ENCODE data around the gene KIF13A. TPM values are rescaled to one million over a fixed set of nuclear protein-coding genes. Genes with fewer than 3 reads are reported as not detected.

The KIF13A gene
- total RNA-seq, 1 donor from 2014 or later, result 29.0 TPM

DNA sequence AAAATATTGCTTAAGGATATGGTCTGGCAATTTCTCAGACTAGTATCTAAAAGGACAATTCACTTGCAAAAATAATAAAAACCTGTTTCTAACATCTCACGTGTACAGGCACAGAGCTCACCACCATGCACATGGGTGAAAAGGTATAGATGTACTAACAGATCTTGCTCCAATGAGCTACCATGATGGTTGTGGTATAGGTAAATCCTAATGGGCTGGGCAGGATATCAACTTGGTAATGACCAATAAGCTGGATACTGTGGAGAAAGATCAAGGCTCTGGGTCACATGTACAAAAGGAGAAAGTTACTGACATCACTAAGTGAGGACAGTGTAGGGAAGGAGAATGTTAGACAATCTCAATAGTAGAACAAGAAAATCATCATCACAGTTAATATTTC is 169.7 kb downstream of the KIF13A start:
- Mint-ChIP-seq H3K4me1 (no peaks in the 10 kb centered on the region), H3K27ac (no peak overlapping the region), H3K9me3 (no peaks in the 10 kb centered on the region), H3K27me3 (ENCODE audit: insufficient read depth, low read depth) (peaks cover 2% of the 10 kb centered on the region), H3K4me3 (no peak overlapping the region), H3K36me3 (peaks cover 11% of the 10 kb centered on the region)
- Histone ChIP-seq H3F3A (ENCODE audit: low read depth) (no peaks in the 10 kb centered on the region), H3K4me3 (no peak overlapping the region), H3K27me3 (no peaks in the 10 kb centered on the region), H3K9me3 (ENCODE audit: low read depth) (no peaks in the 10 kb centered on the region), H3K4me1 (no peaks in the 10 kb centered on the region), H3K36me3 (no peaks in the 10 kb centered on the region), H3K27ac (no peak overlapping the region), H2AFZ (replicated peaks) (no peak overlapping the region), H3K9ac (no peak overlapping the region), H3K79me2 (ENCODE audit: low read depth) (no peaks in the 10 kb centered on the region), H3K4me2 (no peak overlapping the region), H4K20me1 (ENCODE audit: low read depth) (no peaks in the 10 kb centered on the region)
- no peak for TF ChIP-seq EZH2phosphoT487 (IDR thresholded peaks at IDR 0.05)
- TF ChIP-seq EZH2 (IDR thresholded peaks at IDR 0.05), result no peak
- DNase-seq (ENCODE audit: low spot score), result no peak

DNA sequence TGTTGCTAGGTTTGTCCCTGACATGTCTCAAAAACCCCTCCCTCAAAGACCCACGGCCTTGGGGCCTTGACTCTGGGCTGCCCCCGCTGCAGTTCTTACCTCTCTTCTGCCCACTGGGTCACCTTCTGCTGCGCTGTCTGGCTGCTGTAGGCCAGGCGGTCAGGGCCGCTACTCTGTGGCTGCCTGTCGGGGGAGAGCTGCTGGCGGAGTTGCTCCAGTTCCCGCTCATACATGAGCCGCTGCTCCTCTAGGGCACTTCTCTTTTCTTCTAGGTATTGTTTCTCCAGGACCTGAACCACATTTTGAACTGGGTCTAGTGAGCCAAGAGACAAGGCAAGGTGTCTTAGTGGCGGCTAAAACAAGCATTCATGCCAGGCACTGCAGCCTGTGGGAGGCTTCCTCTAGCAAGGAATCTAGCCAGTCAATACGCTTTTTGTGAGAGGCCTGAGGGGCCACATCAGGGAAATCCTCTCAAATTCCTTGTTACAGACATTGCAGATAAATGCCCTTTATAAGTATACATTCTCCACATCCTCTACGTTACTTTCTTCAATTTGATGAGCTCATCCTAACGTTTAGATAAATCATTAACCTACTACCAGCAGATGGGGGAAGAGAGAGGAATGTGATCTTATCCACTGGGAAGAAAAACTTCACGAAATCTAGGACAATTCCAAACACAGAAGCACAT is 170.4 kb downstream of the KIF13A start:
- no peaks in the 10 kb centered on the region for H3K9me3 ChIP-seq (ENCODE audit: low read depth)
- no peak overlapping the region for H3K4me2 ChIP-seq
- no peaks in the 10 kb centered on the region for H3K79me2 ChIP-seq (ENCODE audit: low read depth)
- Mint-ChIP-seq H3K4me3 (no peak overlapping the region), H3K27me3 (ENCODE audit: insufficient read depth, low read depth) (peaks cover 2% of the 10 kb centered on the region), H3K4me1 (no peaks in the 10 kb centered on the region), H3K36me3 (peaks cover 17% of the 10 kb centered on the region), H3K9me3 (no peaks in the 10 kb centered on the region), H3K27ac (no peak overlapping the region)
- no peaks in the 10 kb centered on the region for H3F3A ChIP-seq (ENCODE audit: low read depth)
- TF ChIP-seq, protein P1, sequence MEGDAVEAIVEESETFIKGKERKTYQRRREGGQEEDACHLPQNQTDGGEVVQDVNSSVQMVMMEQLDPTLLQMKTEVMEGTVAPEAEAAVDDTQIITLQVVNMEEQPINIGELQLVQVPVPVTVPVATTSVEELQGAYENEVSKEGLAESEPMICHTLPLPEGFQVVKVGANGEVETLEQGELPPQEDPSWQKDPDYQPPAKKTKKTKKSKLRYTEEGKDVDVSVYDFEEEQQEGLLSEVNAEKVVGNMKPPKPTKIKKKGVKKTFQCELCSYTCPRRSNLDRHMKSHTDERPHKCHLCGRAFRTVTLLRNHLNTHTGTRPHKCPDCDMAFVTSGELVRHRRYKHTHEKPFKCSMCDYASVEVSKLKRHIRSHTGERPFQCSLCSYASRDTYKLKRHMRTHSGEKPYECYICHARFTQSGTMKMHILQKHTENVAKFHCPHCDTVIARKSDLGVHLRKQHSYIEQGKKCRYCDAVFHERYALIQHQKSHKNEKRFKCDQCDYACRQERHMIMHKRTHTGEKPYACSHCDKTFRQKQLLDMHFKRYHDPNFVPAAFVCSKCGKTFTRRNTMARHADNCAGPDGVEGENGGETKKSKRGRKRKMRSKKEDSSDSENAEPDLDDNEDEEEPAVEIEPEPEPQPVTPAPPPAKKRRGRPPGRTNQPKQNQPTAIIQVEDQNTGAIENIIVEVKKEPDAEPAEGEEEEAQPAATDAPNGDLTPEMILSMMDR (IDR thresholded peaks at IDR 0.05), result no peak
- TF ChIP-seq EZH2 (IDR thresholded peaks at IDR 0.05) (no peak), EZH2phosphoT487 (IDR thresholded peaks at IDR 0.05) (no peak)
- no peak overlapping the region for H3K4me3 ChIP-seq
- no peak overlapping the region for H3K9ac ChIP-seq
- H3K27ac ChIP-seq, result no peak overlapping the region
- no peaks in the 10 kb centered on the region for H3K27me3 ChIP-seq
- DNase-seq (ENCODE audit: low spot score), result no peak
- no peaks in the 10 kb centered on the region for H4K20me1 ChIP-seq (ENCODE audit: low read depth)
- H3K36me3 ChIP-seq, result no peaks in the 10 kb centered on the region
- H3K4me1 ChIP-seq, result no peaks in the 10 kb centered on the region
- no peak overlapping the region for H2AFZ ChIP-seq (replicated peaks)

DNA sequence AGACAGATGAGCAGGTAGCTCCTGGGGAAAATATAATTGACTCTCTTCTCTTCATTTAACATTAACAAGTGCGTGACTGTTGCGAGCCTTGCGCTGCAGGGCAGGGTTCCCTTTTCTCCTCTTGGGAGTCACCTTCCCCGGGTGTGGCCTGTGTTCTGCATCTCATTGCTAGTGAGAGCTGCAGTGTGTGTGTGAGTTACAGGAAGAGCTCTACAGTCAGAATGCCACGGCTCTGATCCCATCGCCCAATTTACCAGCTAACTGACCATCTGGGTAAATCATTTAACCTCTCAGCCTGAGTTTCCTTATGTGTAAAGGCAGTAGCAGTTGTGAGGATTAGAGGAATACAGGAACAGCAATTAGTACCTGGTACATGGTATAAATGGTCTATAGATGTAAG is 173.9 kb downstream of the KIF13A start:
- Histone ChIP-seq H3K27ac (no peak overlapping the region), H3K9ac (no peak overlapping the region), H3K36me3 (no peaks in the 10 kb centered on the region), H2AFZ (replicated peaks) (no peak overlapping the region), H3K79me2 (ENCODE audit: low read depth) (no peaks in the 10 kb centered on the region), H3K4me2 (no peak overlapping the region), H3F3A (ENCODE audit: low read depth) (no peaks in the 10 kb centered on the region), H3K4me1 (no peaks in the 10 kb centered on the region), H3K4me3 (no peak overlapping the region), H4K20me1 (ENCODE audit: low read depth) (no peaks in the 10 kb centered on the region), H3K27me3 (no peaks in the 10 kb centered on the region), H3K9me3 (ENCODE audit: low read depth) (no peaks in the 10 kb centered on the region)
- no peak overlapping the region for H3K27ac Mint-ChIP-seq
- H3K4me3 Mint-ChIP-seq, result no peak overlapping the region
- no peaks in the 10 kb centered on the region for H3K9me3 Mint-ChIP-seq
- H3K4me1 Mint-ChIP-seq, result no peaks in the 10 kb centered on the region
- H3K27me3 Mint-ChIP-seq (ENCODE audit: insufficient read depth, low read depth), result peaks cover 2% of the 10 kb centered on the region
- DNase-seq (ENCODE audit: low spot score), result no peak
- no peak for TF ChIP-seq EZH2 (IDR thresholded peaks at IDR 0.05)
- no peak for TF ChIP-seq EZH2phosphoT487 (IDR thresholded peaks at IDR 0.05)
- TF ChIP-seq, protein P1 (IDR thresholded peaks at IDR 0.05), result no peak
- H3K36me3 Mint-ChIP-seq, result peaks cover 22% of the 10 kb centered on the region

DNA sequence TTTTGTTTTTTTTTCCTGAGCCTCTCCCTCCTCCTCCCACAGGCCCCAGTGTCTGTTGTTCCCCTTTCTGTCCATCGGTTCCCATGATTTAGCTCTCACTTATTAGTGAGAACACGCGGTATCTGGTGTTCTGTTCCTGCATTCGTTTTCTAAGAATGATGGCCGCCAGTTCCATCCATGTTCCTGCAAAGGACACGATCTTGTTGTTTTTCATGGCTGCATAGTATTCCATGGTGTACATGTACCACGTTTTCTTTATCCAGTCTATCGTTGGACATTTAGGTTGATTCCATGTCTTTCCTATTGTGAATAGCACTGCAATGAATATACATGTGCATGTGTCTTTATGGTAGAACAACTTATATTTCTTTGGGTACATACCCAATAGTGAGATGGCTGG is 175.1 kb downstream of the KIF13A start:
- Histone ChIP-seq H3K36me3 (no peaks in the 10 kb centered on the region), H3K9ac (no peak overlapping the region), H3F3A (ENCODE audit: low read depth) (no peaks in the 10 kb centered on the region), H2AFZ (replicated peaks) (no peak overlapping the region), H3K4me2 (no peak overlapping the region), H3K27me3 (no peaks in the 10 kb centered on the region), H3K79me2 (ENCODE audit: low read depth) (no peaks in the 10 kb centered on the region), H3K4me1 (no peaks in the 10 kb centered on the region), H3K27ac (no peak overlapping the region), H3K4me3 (no peak overlapping the region), H3K9me3 (ENCODE audit: low read depth) (no peaks in the 10 kb centered on the region), H4K20me1 (ENCODE audit: low read depth) (no peaks in the 10 kb centered on the region)
- peaks cover 30% of the 10 kb centered on the region for H3K36me3 Mint-ChIP-seq
- H3K27ac Mint-ChIP-seq, result no peak overlapping the region
- no peak for TF ChIP-seq EZH2 (IDR thresholded peaks at IDR 0.05)
- TF ChIP-seq, protein P1 (IDR thresholded peaks at IDR 0.05), result no peak
- no peak for TF ChIP-seq EZH2phosphoT487 (IDR thresholded peaks at IDR 0.05)
- no peaks in the 10 kb centered on the region for H3K4me1 Mint-ChIP-seq
- H3K27me3 Mint-ChIP-seq (ENCODE audit: insufficient read depth, low read depth), result peaks cover 2% of the 10 kb centered on the region
- DNase-seq (ENCODE audit: low spot score), result no peak
- H3K9me3 Mint-ChIP-seq, result peaks cover 5% of the 10 kb centered on the region
- no peak overlapping the region for H3K4me3 Mint-ChIP-seq
